ENCODE results near the gene C10orf53.

GRCh38 chr10:49682879-49683278 lies 3.4 kb downstream of the C10orf53 start:
- TF ChIP-seq, protein P1, sequence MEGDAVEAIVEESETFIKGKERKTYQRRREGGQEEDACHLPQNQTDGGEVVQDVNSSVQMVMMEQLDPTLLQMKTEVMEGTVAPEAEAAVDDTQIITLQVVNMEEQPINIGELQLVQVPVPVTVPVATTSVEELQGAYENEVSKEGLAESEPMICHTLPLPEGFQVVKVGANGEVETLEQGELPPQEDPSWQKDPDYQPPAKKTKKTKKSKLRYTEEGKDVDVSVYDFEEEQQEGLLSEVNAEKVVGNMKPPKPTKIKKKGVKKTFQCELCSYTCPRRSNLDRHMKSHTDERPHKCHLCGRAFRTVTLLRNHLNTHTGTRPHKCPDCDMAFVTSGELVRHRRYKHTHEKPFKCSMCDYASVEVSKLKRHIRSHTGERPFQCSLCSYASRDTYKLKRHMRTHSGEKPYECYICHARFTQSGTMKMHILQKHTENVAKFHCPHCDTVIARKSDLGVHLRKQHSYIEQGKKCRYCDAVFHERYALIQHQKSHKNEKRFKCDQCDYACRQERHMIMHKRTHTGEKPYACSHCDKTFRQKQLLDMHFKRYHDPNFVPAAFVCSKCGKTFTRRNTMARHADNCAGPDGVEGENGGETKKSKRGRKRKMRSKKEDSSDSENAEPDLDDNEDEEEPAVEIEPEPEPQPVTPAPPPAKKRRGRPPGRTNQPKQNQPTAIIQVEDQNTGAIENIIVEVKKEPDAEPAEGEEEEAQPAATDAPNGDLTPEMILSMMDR (IDR thresholded peaks at IDR 0.05; ENCODE audit: low read depth, low read length, poor library complexity, severe bottlenecking), result no peak
- no peak for TF ChIP-seq EZH2phosphoT487 (IDR thresholded peaks at IDR 0.05; ENCODE audit: borderline replicate concordance, low read length)

All from DOHH2 (cell line).